ENCODE data around the gene FNBP1. TPM values are rescaled to one million over a fixed set of nuclear protein-coding genes. Genes with fewer than 3 reads are reported as not detected.
A peak's percentile ranks its signal among the peaks of the same experiment; 100 is the strongest.

FNBP1 gene
- total RNA-seq, 1 experiment from 2014 or later: 15.8 TPM

DNA sequence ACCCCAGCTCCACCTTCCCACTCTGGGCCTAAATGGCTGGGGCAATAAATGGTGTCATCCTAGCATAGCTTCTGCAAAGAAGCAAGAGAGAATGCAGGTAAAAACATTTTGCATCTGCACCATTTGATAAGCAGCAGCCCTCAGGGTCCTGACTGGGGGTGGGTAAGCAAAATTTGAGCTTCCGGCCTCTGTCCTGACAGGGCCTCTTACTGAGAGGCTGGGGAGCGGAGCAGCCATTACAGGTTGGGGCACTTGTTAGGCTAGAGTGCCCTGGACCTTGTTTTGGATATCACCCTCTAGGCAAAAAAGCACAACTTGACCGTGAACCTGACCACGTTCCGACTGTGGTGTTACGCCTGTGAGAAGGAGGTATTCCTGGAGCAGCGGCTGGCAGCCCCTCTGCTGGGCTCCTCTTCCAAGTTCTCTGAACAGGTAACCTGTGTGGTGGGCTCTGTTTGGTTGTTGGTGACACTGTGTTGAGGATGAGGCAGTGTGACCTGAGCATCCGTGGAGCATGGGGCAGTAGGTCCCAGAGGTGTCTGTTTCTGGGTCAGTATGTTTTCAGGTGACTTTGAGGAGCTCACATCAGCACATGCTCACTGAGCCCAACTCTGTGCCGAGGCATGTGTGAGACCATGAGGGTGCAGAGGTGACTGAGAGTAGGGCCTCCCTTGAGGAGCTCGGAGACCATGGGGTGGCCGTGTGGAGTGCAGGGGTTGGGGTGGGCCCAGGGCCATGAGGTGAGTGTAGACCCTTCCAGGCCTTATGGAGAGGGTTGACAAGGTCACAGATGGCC lies 184.6 kb downstream of the FNBP1 start:
- DNase-seq (ENCODE audit: low read depth): no peak

DNA sequence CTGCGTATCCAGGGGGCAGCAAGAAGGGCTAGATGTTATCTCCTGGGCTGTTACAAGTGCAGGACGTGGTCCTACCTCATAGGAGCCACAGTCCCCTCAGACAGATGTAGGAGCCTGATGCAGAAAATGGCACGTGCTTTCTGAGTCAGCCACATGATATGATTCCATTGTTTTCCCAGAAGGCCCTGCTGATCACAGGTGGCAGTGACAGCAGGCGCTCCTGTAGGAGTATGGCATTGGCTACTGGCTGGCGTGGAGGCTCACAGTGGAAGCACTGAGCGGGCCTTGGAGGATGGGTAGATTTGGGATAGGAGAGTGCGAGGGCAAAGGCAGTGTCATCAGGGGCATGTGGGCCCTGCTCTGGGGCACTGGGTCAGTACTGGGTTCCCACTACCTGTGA lies 185.8 kb downstream of the FNBP1 start:
- no peak for DNase-seq (ENCODE audit: low read depth)

DNA sequence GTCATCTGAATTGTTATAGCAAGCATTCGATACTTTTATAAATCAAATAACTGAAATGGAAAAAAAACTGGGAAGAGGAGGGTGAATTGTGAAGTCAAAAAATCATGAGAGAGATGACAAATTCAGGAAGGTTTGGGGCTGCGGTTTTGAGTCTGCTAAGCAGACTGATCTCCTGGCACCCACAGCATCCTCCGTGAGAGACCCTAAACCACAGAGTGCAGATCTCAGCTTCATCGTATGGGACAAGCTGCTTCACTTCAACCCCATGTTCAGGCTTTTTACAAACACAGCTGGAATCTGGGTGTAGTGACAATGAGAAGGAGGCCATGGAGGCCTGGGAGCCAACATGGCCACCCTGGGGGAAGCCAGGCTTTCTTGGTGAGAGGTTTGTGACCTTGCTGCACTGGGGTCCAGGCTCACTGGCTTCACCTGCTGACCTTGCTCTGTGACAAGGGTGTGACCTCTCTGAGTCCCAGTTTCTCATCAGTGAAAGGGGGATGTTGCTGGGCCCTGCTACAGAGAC lies 188.3 kb downstream of the FNBP1 start:
- DNase-seq (ENCODE audit: low read depth): no peak

DNA sequence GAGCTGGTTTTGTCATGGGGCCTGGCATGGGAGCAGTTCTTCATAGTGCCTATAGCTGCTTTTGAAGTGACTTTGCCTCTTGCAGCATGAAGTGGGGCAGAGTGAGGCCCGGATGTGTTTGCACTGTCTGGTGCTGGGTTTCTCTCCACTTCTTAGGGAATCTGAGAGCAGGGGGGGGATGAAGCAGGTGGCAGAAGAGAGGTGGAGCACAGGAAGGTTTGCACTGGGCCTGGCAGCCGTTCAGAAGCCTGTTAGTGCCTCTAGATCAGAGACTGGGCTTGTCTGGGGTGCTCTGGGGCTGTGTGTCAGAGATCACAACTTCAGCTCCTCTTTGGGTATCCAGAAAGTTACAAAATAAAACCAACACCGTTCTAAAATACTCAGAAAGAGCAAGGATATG lies 189.4 kb downstream of the FNBP1 start:
- DNase-seq (ENCODE audit: low read depth): no peak

DNA sequence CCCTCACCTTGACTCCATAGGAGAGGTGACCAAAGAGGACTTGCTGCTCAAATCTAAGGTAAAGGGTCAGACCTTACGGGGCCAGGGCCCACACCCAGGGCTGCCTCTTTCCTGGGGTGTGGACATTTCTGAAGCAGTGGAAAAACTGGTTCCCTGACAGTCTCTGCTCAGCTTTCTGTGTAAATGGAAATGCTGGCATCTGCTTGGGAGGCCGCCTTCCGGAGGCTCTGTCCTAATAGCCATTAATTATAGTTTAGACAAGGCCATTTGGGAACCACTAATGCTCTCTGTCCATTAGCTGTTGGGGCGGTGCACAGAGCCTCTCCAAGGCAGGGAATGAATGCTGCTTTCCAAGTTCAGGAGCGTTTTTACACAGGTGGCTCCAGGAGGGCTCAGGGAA lies 190.4 kb downstream of the FNBP1 start:
- no peak for DNase-seq (ENCODE audit: low read depth)

DNA sequence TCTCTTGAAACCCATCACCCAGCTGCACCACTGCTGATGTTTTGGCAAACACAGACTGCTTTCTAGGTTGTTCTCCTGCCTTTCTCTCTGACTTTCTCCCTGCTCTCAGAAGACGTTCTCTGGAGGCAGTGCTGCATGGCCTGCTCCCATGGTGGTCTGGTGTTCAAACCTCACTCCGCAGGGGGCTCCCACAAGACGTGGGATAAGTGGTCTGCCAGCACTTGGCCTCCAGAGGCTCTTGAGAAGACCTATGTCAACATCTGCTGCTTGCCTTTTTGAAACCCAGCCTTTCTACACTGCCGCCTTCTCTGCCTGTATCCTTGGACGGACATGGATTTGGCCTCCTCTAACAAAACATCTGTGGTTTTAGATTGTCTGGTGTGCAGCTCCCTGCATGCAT lies 191.2 kb downstream of the FNBP1 start:
- DNase-seq (ENCODE audit: low read depth): no peak

DNA sequence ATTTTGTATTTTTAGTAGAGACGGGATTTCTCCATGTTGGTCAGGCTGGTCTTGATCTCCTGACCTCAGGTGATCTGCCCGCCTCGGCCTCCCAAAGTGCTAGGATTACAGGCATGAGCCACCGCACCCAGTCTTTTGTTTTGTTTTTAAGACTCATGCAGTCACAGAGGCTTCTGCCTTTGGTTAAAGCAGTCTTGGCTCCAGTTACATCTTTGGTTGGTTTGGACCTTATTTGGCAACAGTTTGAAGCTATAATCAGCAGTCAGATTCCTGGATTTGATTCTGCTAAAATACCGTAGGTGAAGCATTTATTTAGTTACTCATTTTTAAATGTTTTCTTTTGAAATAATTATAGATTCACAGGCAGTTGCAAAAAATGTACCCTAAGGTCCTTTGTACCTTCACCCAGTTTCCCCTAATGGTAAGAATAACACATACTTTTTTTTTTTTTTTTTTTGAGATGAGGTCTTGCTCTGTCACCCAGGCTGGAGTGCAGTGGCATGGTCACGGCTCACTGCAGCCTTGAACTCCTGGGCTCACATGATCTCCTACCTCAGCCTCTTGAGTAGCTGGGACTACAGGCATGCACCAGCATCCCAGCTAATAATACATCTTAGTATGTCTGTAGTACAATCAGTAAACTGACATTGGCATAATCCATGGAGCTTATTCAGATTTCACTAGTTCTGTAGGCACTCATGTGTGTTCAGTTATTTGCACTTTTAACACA lies 192.0 kb downstream of the FNBP1 start:
- DNase-seq (ENCODE audit: low read depth): no peak

DNA sequence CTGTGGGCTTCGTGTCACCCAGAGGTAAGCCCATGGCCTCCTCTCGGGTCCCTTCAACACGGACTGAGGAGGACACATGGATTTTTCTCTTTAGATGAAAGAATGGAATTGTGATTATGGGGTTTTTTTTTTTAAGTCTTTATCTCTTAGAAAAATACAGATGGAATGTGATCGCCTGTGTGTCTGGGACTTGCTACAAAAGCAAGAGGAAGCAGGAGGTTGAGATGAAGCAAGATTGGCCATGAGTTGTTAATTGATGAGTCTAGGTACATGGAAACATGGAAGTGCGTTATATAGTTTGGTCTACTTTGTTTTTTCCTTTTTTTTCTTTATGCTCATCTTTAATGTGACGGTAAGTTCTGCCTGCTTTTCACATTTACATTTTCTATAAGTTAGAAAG lies 193.1 kb downstream of the FNBP1 start:
- no peak for DNase-seq (ENCODE audit: low read depth)

DNA sequence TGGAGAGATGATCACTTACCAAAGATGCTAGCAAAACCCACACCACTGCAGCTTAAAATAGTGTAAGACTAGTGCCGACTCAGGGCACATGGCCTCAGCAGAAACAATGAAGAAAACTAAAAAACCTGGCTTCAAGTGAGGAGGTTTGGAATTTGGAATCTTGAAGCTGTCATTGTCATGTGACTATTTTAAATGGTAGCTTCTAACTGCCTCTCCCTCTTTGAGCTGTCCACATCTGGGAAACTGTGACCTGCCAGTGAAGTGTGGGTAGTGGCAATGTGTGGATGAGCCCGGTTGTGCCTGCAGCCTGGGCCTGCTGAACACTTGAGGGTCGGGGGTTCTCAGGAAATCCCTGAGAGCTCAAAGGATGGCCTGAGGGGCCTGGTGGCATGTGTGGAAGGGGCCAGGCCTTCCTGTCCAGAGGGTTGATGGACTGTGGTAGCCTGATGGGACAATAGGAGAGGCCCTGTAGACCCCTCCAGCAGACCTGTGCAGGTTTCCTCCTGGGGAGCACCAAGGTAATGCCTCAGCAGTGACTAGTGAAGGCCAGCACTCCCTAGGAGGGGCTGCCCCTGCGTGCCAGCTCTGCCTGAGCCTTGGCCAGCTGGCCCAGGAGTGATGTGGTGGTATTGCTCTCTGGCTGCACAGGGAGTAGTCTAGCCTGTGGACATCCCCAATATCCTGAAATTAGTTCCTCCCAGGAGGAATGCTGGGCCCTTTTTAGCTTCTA lies 194.1 kb downstream of the FNBP1 start:
- no peak for DNase-seq (ENCODE audit: low read depth)

DNA sequence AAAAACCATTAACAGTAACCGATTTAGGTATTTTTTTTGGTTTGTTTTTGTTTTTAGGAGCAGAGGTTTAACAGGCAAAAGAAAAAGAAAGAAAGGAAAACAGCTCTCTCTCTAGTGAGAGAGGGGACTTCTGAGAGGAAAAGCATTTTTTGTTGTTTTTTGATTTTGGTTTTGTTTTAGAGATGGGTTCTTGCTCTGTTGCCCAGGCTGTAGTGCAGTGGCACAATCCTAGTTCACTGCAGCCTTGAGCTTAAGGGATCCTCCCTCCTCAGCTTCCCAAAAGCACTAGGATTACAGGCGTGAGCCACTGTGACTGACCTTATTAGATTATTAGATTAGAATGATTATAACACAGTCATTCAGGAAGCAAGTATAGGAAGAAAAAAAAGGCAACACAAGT lies 197.6 kb downstream of the FNBP1 start:
- no peak for DNase-seq (ENCODE audit: low read depth)

DNA sequence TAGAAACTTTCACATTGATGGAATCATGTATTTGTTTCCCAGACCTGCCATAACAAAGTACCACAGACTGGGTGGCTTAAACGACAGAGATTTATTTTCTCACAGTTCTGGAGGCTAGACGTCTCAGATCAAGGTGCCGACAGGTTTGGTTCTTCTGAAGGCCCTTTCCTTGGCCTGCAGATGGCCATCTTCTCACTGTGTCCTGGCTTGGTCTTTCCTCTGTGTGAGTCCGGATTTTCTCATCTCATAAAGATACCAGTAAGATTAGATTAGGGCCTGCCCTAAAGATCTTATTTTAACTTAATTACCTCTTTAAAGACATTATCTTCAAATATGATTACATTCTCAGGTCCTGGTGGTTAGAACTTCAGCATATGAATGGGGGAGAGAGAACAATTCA lies 201.9 kb downstream of the FNBP1 start:
- DNase-seq (ENCODE audit: low read depth): no peak

DNA sequence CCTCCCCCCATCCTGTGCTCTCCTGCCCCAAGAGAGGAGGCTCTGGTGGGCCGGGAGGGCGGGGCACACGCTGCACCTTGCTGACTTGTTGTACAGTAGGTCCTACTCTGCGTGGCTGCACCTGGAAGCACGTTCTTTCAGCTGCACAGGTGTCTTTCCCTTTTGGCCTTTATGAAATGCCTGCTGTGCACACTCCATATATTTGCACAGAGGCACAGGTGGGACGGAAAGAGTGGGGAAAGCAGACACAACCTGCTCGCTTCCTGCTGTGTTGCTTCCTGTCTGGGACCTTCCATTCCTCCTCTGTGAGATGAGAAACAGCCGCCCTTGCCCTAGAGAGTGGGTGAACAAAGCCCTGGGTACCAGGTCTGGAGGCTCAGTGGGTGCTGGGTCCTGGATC lies 203.0 kb downstream of the FNBP1 start:
- DNase-seq (ENCODE audit: low read depth): no peak

DNA sequence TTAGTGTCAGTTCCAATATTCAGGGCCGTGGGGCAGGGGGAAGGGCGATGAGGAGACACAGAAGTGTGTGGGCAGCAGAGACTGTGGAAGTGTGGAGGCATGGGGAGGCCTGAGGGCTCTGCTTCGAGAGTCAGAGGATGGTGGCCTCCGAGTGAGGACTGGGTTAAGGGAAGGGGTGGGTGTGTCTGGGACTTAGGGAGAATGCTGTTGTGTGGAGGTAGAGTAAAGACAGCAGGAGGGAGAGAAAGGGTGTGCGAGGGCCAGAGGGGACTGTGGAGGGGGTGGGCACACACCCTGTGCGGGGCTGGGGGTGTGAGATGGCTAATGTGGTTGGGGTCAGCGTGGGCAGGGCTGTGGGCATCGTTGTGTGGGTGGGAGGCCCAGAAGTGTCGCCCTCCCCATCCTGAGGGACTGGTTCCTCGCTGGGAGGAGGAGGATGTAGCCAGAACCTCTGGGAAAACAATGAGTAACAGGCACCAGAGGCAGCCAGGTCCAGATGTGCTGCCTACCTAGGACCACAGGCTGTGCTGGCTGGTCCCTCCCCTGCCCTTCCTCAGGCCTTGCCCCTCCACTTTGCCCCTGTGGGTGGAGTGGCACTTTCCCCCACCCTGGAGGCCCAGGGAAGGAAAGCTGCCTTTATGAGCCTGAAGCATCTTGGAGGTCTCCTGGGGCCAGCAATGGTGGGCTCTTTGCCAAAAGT lies 203.5 kb downstream of the FNBP1 start:
- peak; percentile 35 for DNase-seq (ENCODE audit: low read depth)

DNA sequence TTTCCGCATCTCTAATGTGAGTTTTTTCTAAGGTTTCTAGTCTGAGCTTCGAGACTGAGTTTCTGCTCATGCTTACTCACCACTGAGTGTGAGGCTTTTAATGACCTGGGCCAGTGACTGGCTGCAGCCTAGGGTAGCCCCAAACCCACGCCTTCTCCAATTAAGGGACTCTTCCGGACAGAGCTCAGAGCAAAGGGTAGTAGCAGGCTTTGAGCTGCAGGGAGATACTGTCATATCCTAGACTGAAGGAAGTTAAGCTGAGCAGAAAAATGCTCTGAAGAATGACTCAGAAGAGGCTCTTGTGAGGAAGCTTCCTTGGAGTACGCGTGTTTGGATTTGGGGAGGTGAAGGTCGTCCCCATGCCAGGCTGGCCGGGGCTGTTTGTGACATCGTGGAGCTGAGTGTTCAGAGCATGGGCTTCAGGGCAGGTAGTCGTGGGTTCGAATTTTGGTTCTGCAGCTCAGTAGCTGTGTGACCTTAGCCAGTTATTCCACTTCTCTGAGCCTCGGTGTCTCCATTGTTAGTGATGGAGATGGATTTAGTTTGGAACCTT lies 204.2 kb downstream of the FNBP1 start:
- peak; percentile 92 for DNase-seq (ENCODE audit: low read depth)

Other genes starting within 250 kb of the FNBP1 start
- 12.7 and 16.2 TPM in 2 replicates for gene TOR1B, start 240.0 kb downstream of the FNBP1 start, total RNA-seq (2014; rRNA removed; shearing (Covaris generic))
- gene TOR1A, start 219.1 kb downstream of the FNBP1 start, total RNA-seq (2014; rRNA removed; shearing (Covaris generic)): 30.9 and 31.8 TPM in 2 replicates
- 127 and 128 TPM in 2 replicates for gene C9orf78, start 207.9 kb downstream of the FNBP1 start, total RNA-seq (2014; rRNA removed; shearing (Covaris generic))
- 5.5 and 9.1 TPM in 2 replicates for gene USP20, start 207.7 kb downstream of the FNBP1 start, total RNA-seq (2014; rRNA removed; shearing (Covaris generic))
- 16.6 and 19.9 TPM in 2 replicates for gene GPR107, start 10.7 kb upstream of the FNBP1 start, total RNA-seq (2014; rRNA removed; shearing (Covaris generic))
- 40.7 and 49.6 TPM in 2 replicates for gene NCS1, start 129.2 kb upstream of the FNBP1 start, total RNA-seq (2014; rRNA removed; shearing (Covaris generic))
- 0.06 TPM in 1 of 2 replicates, not detected in the other for gene HMCN2, start 222.6 kb upstream of the FNBP1 start, total RNA-seq (2014; rRNA removed; shearing (Covaris generic))